RPMI8226 (cell line): Measurements from ENCODE around the gene PSG5.
"Not testable (repeated sequence)": the region's sequence is repeated elsewhere in the genome, so short reads cannot be mapped to it uniquely, and the experiment has no call there.

Experiments
- DNase-seq: peaks from one replicate; pipeline ENCODE4 v3.0.0-alpha.2; 2015

The PSG5 gene

GRCh38 chr19:43186311-43186935 lies at the start of gene PSG5:
Gene PSG5 (minus strand): TSS chr19:43186536. CDS start chr19:43186405, 131 bp downstream.
- not testable (repeated sequence) for DNase-seq

- not testable (repeated sequence) for DNase-seq
These were observed 49.4 kb upstream of the PSG5 start for GRCh38 chr19:43235686-43236085.

GRCh38 chr19:43229315-43229714 lies 43.0 kb upstream of the PSG5 start:
- no peak for DNase-seq

- DNase-seq, result not testable (repeated sequence)
These were observed 42.4 kb upstream of the PSG5 start for GRCh38 chr19:43228730-43229129.

GRCh38 chr19:43226986-43227385 lies 40.6 kb upstream of the PSG5 start:
- DNase-seq, result not testable (repeated sequence)

- no peak for DNase-seq
These were observed 38.5 kb upstream of the PSG5 start for GRCh38 chr19:43224855-43225253.

GRCh38 chr19:43224201-43224854 lies 38.0 kb upstream of the PSG5 start:
- DNase-seq, result not testable (repeated sequence)

GRCh38 chr19:43221891-43222290 lies 35.6 kb upstream of the PSG5 start:
- DNase-seq, result not testable (repeated sequence)

- DNase-seq, result not testable (repeated sequence)
These were observed 32.8 kb upstream of the PSG5 start for GRCh38 chr19:43219136-43219535.

- not testable (repeated sequence) for DNase-seq
These were observed 29.5 kb upstream of the PSG5 start for GRCh38 chr19:43215881-43216280.

- no peak for DNase-seq
These were observed 21.7 kb upstream of the PSG5 start for GRCh38 chr19:43207991-43208390.

- DNase-seq, result not testable (repeated sequence)
These were observed 20.8 kb upstream of the PSG5 start for GRCh38 chr19:43207174-43207573.

- not testable (repeated sequence) for DNase-seq
These were observed 19.3 kb upstream of the PSG5 start, which contains the start of gene PSG4 for GRCh38 chr19:43205471-43206105. Gene PSG4 (minus strand): TSS chr19:43205638. CDS start chr19:43205536, 102 bp downstream.

GRCh38 chr19:43203611-43204010 lies 17.3 kb upstream of the PSG5 start:
- not testable (repeated sequence) for DNase-seq

GRCh38 chr19:43201891-43202290 lies 15.6 kb upstream of the PSG5 start:
- not testable (repeated sequence) for DNase-seq

GRCh38 chr19:43201337-43201801 lies 15.0 kb upstream of the PSG5 start:
- not testable (repeated sequence) for DNase-seq

- not testable (repeated sequence) for DNase-seq
These were observed 12.5 kb upstream of the PSG5 start for GRCh38 chr19:43198686-43199419.

- not testable (repeated sequence) for DNase-seq
These were observed 11.5 kb upstream of the PSG5 start for GRCh38 chr19:43197666-43198397.

- not testable (repeated sequence) for DNase-seq
These were observed 8.1 kb upstream of the PSG5 start for GRCh38 chr19:43194397-43194796.

- DNase-seq, result not testable (repeated sequence)
These were observed 6.2 kb upstream of the PSG5 start for GRCh38 chr19:43192381-43193155.

GRCh38 chr19:43188092-43188491 lies 1.8 kb upstream of the PSG5 start:
- DNase-seq, result not testable (repeated sequence)
